Activated CD4-positive, CD25-positive, alpha-beta regulatory T cell treated with anti-CD3 and anti-CD28 coated beads, Interleukin-2, amount 50 U/mL, for 24 hours (primary cell): Measurements from ENCODE around the gene CNOT11.
"Not testable (repeated sequence)": the region's sequence is repeated elsewhere in the genome, so short reads cannot be mapped to it uniquely, and the experiment has no call there.

Source experiments
- ATAC-seq, 2 donors: fragments of 150-1000 bp; cut with Tn5 transposase; one replicate each; pipeline ENCODE4 v1.10.0; 2021; ENCODE audit warnings: mild to moderate bottlenecking in 1 of 2, moderate library complexity in 1 of 2

The CNOT11 gene

GRCh38 chr2:101310834-101311695 is 58.4 kb downstream of the CNOT11 start:
- ATAC-seq, result no peak

DNA sequence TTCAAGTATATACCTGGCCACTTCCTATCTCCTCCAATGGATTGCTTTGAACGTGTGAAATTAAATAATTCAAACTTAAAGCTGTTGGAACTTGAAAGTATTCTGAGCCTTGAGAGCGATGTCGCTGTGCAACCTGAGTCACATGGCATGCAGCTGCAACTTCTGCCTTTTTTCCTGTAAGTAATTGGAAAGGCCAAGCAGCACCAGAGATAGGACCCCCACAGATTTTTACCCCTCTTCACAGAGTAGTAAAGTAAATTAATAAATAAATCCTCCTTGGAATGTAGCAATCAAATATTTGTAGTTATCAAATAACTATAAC is 59.0 kb downstream of the CNOT11 start:
- ATAC-seq, result no peak

DNA sequence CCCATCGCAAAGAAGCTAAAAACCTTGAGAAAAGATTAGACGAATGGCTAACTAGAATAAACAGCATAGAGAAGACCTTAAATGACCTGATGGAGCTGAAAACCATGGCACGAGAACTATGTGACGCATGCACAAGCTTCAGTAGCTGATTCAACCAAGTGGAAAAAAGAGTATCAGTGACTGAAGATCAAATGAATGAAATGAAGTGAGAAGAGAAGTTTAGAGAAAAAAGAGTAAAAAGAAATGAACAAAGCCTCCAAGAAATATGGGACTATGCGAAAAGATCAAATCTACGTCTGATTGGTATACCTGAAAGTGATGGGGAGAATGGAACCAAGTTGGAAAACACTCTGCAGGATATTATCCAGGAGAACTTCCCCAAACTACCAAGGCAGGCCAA is 63.9 kb downstream of the CNOT11 start:
- ATAC-seq, result not testable (repeated sequence)
